Activated T-cell treated with anti-CD3 and anti-CD28 coated beads, Interleukin-2, amount 50 U/mL, for 24 hours (primary cell): Measurements from ENCODE around the gene ELP4.
"Not testable (repeated sequence)": the region's sequence is repeated elsewhere in the genome, so short reads cannot be mapped to it uniquely, and the experiment has no call there.

Experiments used
- DNase-seq: peaks from one replicate; pipeline ENCODE4 v3.0.0-alpha.2; 2020
- H3K27ac Mint-ChIP-seq: 2 replicates; pipeline ENCODE4 v1.8.0; 2020; ENCODE audit warnings: mild to moderate bottlenecking, mixed read lengths
- H3K27me3 Mint-ChIP-seq: 2 replicates; pipeline ENCODE4 v1.8.0; 2020; ENCODE audit warnings: mixed read lengths
- H3K36me3 Mint-ChIP-seq: 2 replicates; pipeline ENCODE4 v1.8.0; 2020; ENCODE audit warnings: low read depth, mixed read lengths
- H3K4me1 Mint-ChIP-seq: 2 replicates; pipeline ENCODE4 v1.8.0; 2020; ENCODE audit warnings: low read depth, mixed read lengths
- H3K4me3 Mint-ChIP-seq: 2 replicates; pipeline ENCODE4 v1.8.0; 2020; ENCODE audit warnings: mild to moderate bottlenecking, moderate library complexity, mixed read lengths
- H3K9me3 Mint-ChIP-seq: 2 replicates; pipeline ENCODE4 v1.8.0; 2020; ENCODE audit warnings: mixed read lengths

The ELP4 gene

DNA sequence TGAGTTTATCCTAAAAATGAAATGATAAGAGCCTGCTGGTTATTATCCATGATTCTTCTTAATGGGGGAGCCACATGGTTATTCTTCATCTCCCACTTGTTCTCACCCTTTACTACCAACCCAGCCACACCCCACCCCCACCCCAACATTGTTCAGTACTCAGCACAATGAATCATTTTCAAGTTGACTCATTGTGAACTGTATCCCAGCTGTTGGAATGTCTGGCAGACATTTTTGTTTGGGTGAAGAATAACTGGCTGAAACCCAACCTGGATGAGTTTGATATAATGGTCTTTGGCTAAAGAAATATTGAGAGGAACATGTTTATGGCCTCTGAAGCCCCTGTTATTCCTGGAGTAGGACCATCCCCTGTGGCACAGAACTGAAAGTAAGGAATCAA, 136.2 kb downstream of the ELP4 start:
- H3K36me3 Mint-ChIP-seq: peaks cover 20% of the 10 kb centered on the region
- no peaks in the 10 kb centered on the region for H3K4me1 Mint-ChIP-seq
- no peaks in the 10 kb centered on the region for H3K9me3 Mint-ChIP-seq
- no peaks in the 10 kb centered on the region for H3K27me3 Mint-ChIP-seq
- no peak for DNase-seq
- no peak overlapping the region for H3K4me3 Mint-ChIP-seq
- H3K27ac Mint-ChIP-seq: no peak overlapping the region

DNA sequence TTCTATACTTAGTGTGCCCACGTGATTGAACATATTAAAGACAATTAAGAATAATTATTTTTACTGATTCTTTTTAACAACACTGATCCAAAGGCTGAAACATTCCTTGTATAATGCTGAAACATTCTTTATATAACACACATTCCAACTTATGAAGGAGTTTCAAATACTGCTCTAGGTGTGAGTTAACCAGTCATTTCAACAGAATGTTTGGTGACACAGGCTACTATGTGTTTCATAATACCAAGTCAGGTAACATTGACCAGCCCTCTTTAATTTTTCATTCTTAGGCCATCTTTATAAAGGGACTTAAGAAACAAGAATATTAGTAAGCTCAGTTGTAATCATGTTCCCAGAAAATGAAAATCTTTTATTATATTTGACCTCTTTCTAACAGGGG, 136.6 kb downstream of the ELP4 start:
- H3K9me3 Mint-ChIP-seq: no peaks in the 10 kb centered on the region
- no peaks in the 10 kb centered on the region for H3K27me3 Mint-ChIP-seq
- peaks cover 23% of the 10 kb centered on the region for H3K36me3 Mint-ChIP-seq
- no peak for DNase-seq
- H3K4me3 Mint-ChIP-seq: no peak overlapping the region
- no peak overlapping the region for H3K27ac Mint-ChIP-seq
- H3K4me1 Mint-ChIP-seq: peaks cover 1% of the 10 kb centered on the region

DNA sequence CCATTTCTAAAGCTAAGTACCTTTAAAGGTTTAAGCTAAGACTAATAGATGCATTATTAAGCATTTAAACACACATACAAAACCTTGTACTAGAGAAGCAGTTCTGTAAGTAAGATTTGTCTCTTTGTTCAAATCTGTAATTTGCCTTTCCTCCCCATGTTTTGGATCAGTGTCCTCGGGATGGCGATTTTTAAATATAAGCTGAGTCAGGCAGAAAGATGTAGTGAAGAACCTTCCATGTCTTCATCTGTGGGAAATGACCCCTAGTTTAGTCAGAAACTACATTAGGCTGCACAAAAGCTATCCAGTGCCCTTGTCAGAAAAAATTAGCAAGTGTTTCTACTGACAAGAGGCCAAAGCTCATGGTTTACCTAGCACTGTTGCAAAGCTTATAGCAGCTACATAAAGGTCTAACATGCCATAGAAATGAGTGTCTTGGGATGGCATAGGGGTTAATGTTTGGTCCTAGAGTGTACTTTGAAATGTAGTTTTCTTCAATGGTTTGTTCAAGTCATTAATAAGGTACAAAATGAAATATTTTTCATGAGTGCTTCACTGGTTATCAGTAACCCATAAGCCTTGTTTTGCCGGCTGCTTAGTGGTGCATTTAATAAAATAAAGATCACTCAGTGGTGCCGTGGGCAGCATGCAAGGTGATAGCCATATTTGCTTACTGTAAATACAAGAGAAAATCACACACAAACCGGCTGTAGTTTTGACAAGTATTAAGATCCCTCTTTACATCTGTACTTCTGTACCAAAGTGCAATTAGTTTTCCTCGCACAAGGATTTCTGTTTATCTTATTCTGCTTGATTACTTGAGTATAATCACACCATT, 139.8 kb downstream of the ELP4 start:
- no peaks in the 10 kb centered on the region for H3K27me3 Mint-ChIP-seq
- H3K4me1 Mint-ChIP-seq: peaks cover 8% of the 10 kb centered on the region
- peaks cover 30% of the 10 kb centered on the region for H3K36me3 Mint-ChIP-seq
- H3K4me3 Mint-ChIP-seq: no peak overlapping the region
- no peak overlapping the region for H3K27ac Mint-ChIP-seq
- no peak for DNase-seq
- no peaks in the 10 kb centered on the region for H3K9me3 Mint-ChIP-seq

DNA sequence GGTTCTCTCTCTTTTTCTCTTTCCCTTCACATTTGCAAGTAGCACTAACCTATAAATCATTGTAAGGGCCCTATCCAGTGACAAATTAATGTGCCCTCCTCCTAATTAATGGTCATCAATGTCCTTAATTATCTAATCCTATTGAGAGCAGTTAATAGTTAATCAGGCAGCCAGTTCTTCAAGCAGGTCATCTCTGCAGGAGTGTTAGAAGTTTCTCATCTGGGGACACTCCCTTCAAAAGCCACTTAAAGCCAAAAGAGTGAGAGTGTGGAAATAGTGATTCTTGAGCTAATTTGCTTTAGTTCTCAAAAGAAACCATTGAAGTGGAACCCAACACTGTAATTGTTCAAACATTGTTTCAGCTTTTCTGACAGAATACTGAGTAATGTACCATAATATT, 141.6 kb downstream of the ELP4 start:
- Mint-ChIP-seq H3K27ac (no peak overlapping the region), H3K36me3 (peaks cover 32% of the 10 kb centered on the region), H3K27me3 (no peaks in the 10 kb centered on the region), H3K4me1 (peaks cover 8% of the 10 kb centered on the region), H3K4me3 (no peak overlapping the region), H3K9me3 (no peaks in the 10 kb centered on the region)
- no peak for DNase-seq

DNA sequence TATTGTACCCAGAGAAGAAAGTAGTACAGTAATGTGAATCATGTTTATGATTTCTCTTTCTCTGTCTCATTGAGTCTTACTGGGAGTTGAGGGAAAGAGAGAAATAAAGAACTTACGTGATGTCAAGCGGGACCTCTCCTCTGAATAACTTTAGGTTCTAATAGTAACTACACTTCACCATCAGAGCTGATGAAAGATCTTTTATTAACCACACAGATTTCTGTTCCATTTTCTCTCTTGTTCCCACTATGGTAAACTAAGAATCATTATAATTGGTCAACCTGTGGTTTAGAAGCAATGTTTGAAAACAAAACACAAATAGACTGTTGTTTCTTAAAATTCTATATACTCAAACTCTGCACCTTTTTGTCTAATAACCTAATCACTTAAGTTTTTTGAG, 142.3 kb downstream of the ELP4 start:
- no peak for DNase-seq
- Mint-ChIP-seq H3K9me3 (no peaks in the 10 kb centered on the region), H3K4me3 (no peak overlapping the region), H3K4me1 (peaks cover 8% of the 10 kb centered on the region), H3K27ac (no peak overlapping the region), H3K36me3 (peaks cover 32% of the 10 kb centered on the region), H3K27me3 (no peaks in the 10 kb centered on the region)

DNA sequence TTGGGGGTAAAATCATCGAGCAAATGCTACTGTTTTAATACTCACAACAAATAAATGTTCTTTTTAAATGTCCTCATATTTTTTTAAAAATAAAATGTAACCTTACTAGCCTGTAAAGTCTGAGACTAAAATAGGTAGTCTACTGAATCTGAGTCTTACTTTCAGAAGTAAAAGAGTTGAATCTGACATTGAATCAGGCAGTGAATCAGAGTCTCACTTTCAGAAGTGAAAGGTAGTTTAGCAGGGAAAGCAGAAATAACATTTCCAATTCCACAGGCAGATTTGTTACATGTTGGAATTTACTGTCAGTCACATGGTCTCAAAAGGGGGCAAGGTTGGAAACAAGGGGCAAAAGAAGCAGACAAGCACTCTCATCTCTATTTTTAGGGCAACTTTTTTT, 143.0 kb downstream of the ELP4 start:
- Mint-ChIP-seq H3K9me3 (no peaks in the 10 kb centered on the region), H3K4me1 (peaks cover 8% of the 10 kb centered on the region), H3K36me3 (peaks cover 32% of the 10 kb centered on the region), H3K27me3 (no peaks in the 10 kb centered on the region), H3K4me3 (no peak overlapping the region), H3K27ac (no peak overlapping the region)
- no peak for DNase-seq

DNA sequence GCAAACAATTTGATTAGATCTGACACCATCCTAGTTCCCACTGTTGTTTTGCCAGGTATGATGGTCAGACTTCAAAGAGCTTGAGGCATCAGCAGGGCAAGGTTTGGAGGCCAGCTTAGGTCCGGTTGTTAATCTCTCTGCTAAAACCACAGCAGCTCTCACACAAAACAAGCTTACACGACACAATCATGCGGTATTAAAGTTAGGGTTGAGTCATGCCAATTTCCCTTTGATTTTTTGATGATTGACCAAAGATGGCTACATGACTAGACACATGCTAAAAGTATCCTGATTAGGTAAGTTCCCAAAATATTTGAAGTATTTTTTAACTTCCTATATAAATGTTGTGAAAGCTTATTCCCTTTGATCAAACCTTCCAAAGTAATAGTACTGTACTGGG, 145.9 kb downstream of the ELP4 start:
- no peak overlapping the region for H3K27ac Mint-ChIP-seq
- peaks cover 15% of the 10 kb centered on the region for H3K36me3 Mint-ChIP-seq
- no peak for DNase-seq
- H3K9me3 Mint-ChIP-seq: no peaks in the 10 kb centered on the region
- H3K27me3 Mint-ChIP-seq: no peaks in the 10 kb centered on the region
- no peak overlapping the region for H3K4me3 Mint-ChIP-seq
- H3K4me1 Mint-ChIP-seq: peaks cover 8% of the 10 kb centered on the region

DNA sequence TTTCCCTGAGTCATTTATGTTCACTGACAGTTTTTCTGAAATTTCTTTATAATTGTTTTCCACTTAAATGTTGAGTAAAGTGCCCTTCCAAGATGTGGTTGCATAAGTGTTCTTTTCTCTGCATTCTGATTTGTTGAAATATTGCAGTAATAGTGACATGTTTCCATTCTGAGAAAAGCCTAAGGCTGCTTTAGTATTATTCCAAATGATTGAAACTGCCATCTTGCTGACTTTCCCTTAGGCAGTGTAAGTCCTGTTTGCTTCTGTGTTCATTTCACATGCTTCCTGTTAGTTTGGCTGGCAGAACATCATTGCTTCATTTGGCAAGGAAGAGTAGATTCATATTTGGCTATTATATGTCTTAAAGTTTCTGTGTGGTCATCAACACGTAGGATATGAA, 146.5 kb downstream of the ELP4 start:
- Mint-ChIP-seq H3K27ac (no peak overlapping the region), H3K36me3 (peaks cover 10% of the 10 kb centered on the region), H3K4me1 (peaks cover 8% of the 10 kb centered on the region), H3K27me3 (no peaks in the 10 kb centered on the region), H3K9me3 (no peaks in the 10 kb centered on the region), H3K4me3 (no peak overlapping the region)
- DNase-seq: no peak

DNA sequence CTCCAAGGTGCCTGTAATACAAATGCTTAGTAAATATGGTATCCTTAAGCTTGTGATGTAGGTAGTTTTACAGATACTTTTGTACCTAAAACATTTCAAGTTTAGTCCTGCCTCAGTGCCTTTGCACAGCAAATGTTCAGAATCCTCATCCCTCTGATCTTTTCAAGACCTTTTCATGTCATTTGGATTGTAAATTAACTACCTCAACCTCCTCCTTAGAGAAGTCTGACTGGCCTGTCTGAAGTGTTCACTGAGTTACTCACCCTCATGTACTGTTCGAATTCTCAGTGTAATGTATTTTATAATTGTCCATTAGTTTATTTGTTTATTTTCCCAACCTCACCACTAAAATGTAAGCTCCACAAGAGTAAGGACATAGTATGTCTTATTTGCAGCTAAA, 147.5 kb downstream of the ELP4 start:
- H3K4me1 Mint-ChIP-seq: peaks cover 3% of the 10 kb centered on the region
- no peak for DNase-seq
- H3K27me3 Mint-ChIP-seq: no peaks in the 10 kb centered on the region
- H3K9me3 Mint-ChIP-seq: no peaks in the 10 kb centered on the region
- no peak overlapping the region for H3K4me3 Mint-ChIP-seq
- peaks cover 2% of the 10 kb centered on the region for H3K36me3 Mint-ChIP-seq
- no peak overlapping the region for H3K27ac Mint-ChIP-seq

DNA sequence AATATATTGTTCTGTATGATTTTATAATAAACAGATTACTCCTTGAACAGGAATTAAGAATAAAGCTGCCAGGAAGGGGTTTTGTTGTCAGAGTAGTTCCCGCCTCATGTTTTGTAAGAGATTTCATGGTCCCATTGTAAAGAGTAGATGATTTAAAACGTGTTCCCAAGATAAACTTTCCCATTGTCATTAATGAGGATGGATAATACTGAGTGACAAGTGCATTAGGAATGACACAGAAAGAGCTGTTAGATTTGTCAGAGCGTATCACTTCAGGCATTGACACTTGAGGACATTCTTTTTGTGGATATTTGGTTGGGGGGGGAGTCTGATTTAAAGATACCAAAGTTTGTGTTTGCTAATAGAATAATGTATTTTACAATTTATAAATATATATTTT, 154.6 kb downstream of the ELP4 start:
- H3K27me3 Mint-ChIP-seq: no peaks in the 10 kb centered on the region
- no peak for DNase-seq
- H3K9me3 Mint-ChIP-seq: no peaks in the 10 kb centered on the region
- H3K4me1 Mint-ChIP-seq: no peaks in the 10 kb centered on the region
- no peak overlapping the region for H3K4me3 Mint-ChIP-seq
- H3K27ac Mint-ChIP-seq: no peak overlapping the region
- peaks cover 2% of the 10 kb centered on the region for H3K36me3 Mint-ChIP-seq

DNA sequence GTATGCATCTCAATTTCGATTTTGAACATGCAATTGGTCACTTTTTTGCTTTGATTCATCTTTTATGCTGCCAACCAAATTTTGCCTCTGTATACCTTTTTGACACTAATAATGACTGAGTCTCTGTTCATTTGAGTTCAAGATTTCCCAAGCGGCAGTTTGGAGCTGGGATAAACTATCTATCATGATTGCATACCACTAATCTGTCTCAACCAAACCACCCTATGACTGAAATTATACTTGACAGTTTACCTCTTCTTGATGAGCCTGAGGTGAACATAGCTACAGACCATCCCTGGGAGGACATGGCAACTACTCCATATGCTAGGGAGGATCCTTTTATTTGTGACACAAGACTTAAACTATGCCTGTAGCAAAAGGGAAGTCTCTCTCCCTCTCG, 155.4 kb downstream of the ELP4 start:
- no peaks in the 10 kb centered on the region for H3K4me1 Mint-ChIP-seq
- no peaks in the 10 kb centered on the region for H3K27me3 Mint-ChIP-seq
- no peak for DNase-seq
- H3K4me3 Mint-ChIP-seq: no peak overlapping the region
- peaks cover 2% of the 10 kb centered on the region for H3K36me3 Mint-ChIP-seq
- no peaks in the 10 kb centered on the region for H3K9me3 Mint-ChIP-seq
- H3K27ac Mint-ChIP-seq: no peak overlapping the region

DNA sequence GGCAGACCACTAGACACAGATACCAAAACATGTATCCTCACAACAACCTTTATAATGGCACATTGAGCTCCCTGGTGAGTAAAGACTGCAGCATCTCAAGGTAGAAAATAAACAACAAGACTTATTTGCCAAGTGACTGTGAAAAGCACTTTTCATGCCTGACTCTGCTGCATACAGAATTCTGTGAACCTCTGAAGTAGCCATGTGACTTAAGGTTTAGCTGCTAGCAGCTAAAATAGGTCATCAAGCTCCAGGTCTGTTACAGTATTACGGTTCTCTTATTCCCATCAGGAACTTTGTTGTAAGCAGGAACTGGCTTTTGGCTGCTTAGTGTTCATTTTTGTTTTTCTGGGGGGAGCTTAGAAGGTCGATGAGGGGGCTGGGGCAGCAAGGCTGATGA, 162.1 kb downstream of the ELP4 start:
- H3K4me3 Mint-ChIP-seq: no peak overlapping the region
- no peaks in the 10 kb centered on the region for H3K4me1 Mint-ChIP-seq
- H3K27me3 Mint-ChIP-seq: no peaks in the 10 kb centered on the region
- H3K27ac Mint-ChIP-seq: no peak overlapping the region
- peaks cover 6% of the 10 kb centered on the region for H3K36me3 Mint-ChIP-seq
- no peaks in the 10 kb centered on the region for H3K9me3 Mint-ChIP-seq
- no peak for DNase-seq

DNA sequence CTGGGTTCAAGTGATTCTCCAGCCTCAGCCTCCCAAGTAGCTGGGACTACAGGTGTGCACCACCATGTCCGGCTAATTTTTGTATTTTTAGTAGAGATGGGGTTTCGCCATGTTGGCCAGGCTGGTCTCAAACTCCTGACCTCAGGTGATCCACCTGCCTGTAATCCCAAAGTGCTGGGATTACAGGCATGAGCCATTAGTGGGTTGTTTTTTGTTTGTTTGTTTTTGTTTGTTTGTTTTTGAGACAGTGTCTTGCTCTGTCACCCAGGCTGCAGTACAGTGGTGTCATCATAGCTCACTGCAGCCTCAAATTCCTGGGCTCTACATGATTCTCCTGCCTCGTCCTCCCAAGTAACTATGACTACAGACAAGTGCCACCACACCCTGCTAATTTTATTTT, 163.5 kb downstream of the ELP4 start:
- H3K36me3 Mint-ChIP-seq: peaks cover 11% of the 10 kb centered on the region
- not testable (repeated sequence) for H3K4me1 Mint-ChIP-seq, DNase-seq, H3K27me3 Mint-ChIP-seq, H3K9me3 Mint-ChIP-seq, H3K4me3 Mint-ChIP-seq, H3K27ac Mint-ChIP-seq

DNA sequence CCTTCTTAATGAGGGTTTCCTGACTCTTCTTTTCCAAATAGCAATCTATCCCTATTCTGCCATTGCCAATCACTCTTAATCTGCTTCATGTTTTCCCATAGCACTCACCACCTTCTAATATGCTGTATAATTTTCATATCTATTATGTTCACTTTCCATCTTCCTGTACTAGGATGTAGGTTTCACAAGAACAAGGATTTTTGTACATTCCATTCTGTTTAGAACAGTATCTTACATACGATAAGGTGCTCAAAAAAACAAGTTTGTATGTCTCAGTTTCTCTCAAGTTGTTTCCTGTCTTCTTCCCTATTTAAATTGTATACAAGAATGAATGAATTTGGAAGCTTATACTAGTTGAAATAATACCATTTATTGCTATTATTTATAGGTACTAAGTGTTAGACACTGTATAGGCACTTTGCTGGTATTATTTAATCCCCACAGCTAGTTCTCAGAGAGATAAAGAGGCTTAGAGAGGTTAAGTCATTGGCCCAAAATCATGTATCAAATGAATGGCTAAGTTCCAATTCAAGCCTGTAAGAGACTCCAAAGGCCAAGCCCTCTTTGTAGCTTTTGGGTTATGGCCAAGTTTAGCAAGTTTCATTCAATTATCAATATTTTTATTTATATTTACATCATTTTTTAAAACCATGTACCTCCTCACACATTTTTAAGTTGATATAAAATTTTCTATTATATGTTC, 166.9 kb downstream of the ELP4 start:
- Mint-ChIP-seq H3K36me3 (peaks cover 31% of the 10 kb centered on the region), H3K27ac (no peak overlapping the region), H3K27me3 (no peaks in the 10 kb centered on the region), H3K9me3 (peaks cover 4% of the 10 kb centered on the region), H3K4me1 (no peaks in the 10 kb centered on the region), H3K4me3 (no peak overlapping the region)
- no peak for DNase-seq

DNA sequence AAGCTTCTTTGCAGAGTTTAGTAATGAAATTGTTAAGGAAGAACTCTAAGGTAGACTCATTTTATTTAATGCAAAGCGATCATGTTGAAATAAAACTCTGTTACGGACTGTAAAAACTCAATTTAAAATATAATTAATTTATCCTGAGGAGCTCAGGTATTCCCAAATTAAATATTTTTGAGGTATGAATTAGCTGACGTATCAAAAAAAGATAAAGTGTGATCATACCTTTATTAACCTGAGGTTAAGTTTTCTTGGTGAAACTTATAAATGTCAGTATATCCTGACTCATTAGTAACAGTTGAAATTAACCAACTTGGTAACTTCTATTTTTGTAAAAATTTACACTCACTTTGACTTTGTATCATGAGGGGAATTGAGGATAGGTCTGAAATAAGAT, 171.2 kb downstream of the ELP4 start:
- peaks cover 25% of the 10 kb centered on the region for H3K36me3 Mint-ChIP-seq
- H3K4me1 Mint-ChIP-seq: no peaks in the 10 kb centered on the region
- no peak for DNase-seq
- H3K27me3 Mint-ChIP-seq: no peaks in the 10 kb centered on the region
- peaks cover 4% of the 10 kb centered on the region for H3K9me3 Mint-ChIP-seq
- no peak overlapping the region for H3K27ac Mint-ChIP-seq
- no peak overlapping the region for H3K4me3 Mint-ChIP-seq
